ENCODE results near the gene KRT35. TPM values are rescaled to one million over a fixed set of nuclear protein-coding genes. Genes with fewer than 3 reads are reported as not detected.
A peak's percentile ranks its signal among the peaks of the same experiment; 100 is the strongest.

Gene KRT35
- total and polyA plus RNA-seq, 10 donors: 0.19 TPM; not detected in 8

DNA sequence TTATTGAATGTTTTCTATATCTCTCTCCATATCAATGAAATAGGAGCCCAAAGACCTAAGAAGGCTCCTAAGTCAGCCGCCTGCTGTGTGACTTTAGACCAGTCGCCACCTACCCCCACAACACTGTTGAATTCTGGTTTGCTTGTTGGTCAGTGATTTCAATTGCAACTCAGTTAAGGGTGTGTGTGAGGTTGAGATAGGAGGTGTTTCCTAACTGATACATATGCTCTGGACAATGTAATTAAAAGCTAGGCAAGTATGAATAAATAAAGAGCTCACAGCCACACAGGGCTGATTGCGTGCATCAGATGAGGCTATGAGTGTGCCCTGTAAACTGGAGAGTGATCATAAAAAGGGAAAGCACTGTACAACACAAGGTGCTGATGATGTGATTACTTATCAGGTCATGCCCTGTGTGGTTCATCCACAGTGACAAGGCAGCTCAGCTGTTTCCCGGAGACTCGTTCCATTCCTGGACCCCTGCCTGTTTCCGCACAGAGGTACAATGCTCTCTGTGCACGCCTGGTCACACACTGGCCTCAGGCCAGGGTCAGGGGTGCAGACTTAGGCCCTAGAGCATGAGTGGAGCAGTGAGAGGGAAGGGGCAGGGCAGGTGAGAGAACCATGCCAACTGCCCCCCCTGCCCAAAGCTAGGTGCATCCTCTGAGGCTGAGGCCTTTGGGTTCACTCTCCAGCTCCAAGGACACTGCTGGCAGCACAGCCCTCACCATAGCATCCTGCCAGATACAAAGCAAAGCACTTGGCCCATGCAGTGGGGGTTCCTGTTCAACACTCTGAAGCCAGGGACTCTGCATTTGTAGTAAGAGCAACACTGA lies 3.3 kb upstream of the KRT35 start:
- Histone ChIP-seq H3K36me3 (no peaks in the 10 kb centered on the region), H3K4me3 (no peak overlapping the region), H3K9me3 (no peaks in the 10 kb centered on the region), H3K4me1 (peaks cover 0 to 20% (median 5%) of the 10 kb centered on the region in 6 donors), H3K27ac (no peak overlapping the region), H3K27me3 (replicated peaks in 1 of 7) (peaks cover 0 to 19% (median 0%) of the 10 kb centered on the region in 7 donors)
- intact Hi-C loops (cut with DNase I; ENCODE audit: low total_unique reads): no loop called here
- no peak for DNase-seq
- 77 to 90% (median 80%) methylated on average over 6 to 7 of the region's 7 CpGs for WGBS, 5 donors
- TF ChIP-seq POLR2A (IDR thresholded peaks at IDR 0.05) (no peak), POLR2AphosphoS5 (IDR thresholded peaks at IDR 0.05) (peak in 1 of 3 donors; percentile 37)

DNA sequence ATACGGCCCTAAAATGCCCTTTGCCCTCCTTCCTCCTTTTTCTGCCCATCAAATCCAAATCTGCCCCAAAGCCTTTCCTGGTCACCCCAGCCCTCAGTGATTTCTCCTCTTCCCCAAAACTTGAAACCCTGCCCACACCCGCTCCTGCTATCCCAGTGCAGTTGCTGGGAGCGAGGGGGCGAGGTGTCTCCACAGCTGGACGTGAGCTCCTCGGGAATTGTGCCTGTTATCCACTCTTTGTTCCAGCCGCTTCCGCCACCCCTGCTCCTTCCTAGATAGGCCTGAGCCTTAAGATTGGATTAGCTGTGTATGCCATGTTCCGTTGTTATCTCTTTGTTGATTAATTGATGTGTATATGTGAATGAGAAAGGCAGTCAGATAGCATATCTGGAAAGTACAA lies 2.6 kb upstream of the KRT35 start:
- no peak overlapping the region for H3K27ac ChIP-seq
- no peaks in the 10 kb centered on the region for H3K9me3 ChIP-seq
- peaks cover 0 to 19% (median 0%) of the 10 kb centered on the region in 7 donors for H3K27me3 ChIP-seq (replicated peaks in 1 of 7)
- no peak for DNase-seq
- TF ChIP-seq, protein P1, sequence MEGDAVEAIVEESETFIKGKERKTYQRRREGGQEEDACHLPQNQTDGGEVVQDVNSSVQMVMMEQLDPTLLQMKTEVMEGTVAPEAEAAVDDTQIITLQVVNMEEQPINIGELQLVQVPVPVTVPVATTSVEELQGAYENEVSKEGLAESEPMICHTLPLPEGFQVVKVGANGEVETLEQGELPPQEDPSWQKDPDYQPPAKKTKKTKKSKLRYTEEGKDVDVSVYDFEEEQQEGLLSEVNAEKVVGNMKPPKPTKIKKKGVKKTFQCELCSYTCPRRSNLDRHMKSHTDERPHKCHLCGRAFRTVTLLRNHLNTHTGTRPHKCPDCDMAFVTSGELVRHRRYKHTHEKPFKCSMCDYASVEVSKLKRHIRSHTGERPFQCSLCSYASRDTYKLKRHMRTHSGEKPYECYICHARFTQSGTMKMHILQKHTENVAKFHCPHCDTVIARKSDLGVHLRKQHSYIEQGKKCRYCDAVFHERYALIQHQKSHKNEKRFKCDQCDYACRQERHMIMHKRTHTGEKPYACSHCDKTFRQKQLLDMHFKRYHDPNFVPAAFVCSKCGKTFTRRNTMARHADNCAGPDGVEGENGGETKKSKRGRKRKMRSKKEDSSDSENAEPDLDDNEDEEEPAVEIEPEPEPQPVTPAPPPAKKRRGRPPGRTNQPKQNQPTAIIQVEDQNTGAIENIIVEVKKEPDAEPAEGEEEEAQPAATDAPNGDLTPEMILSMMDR (IDR thresholded peaks at IDR 0.05 in 8 of 11, conservative IDR thresholded peaks at IDR 0.05 in 3 of 11): no peak
- TF ChIP-seq POLR2A (IDR thresholded peaks at IDR 0.05): no peak
- TF ChIP-seq POLR2AphosphoS5 (IDR thresholded peaks at IDR 0.05): no peak
- 89 to 97% (median 92%) methylated on average over 9 of the region's 9 CpGs for WGBS, 5 donors
- H3K36me3 ChIP-seq: no peaks in the 10 kb centered on the region
- intact Hi-C loops (cut with DNase I; ENCODE audit: low total_unique reads): no loop called here
- no peak overlapping the region for H3K4me3 ChIP-seq
- H3K4me1 ChIP-seq: peaks cover 0 to 20% (median 5%) of the 10 kb centered on the region in 6 donors

DNA sequence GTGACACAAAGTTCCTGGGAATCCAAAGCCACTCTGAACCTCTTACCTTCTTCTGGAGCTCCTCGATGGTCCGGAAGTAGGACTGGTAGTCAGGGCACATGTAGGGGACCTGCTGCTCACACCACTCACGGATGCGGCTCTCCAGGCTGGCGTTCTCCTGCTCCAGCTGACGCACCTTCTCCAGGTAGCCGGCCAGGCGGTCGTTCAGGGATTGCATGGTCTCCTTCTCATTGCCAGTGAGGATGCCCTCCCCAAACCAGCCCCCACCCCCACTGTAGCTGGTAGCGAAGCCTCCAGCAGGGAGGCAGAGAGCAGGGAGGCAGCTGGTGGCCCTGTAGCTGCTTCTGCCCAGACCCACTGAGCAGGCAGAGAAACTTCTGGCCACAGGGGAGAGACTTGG lies 370 bp downstream of the KRT35 start:
- Histone ChIP-seq H3K4me1 (peaks cover 0 to 20% (median 6%) of the 10 kb centered on the region in 6 donors), H3K27me3 (replicated peaks in 1 of 7) (no peaks in the 10 kb centered on the region), H3K4me3 (no peak overlapping the region), H3K27ac (no peak overlapping the region), H3K36me3 (no peaks in the 10 kb centered on the region), H3K9me3 (no peaks in the 10 kb centered on the region)
- intact Hi-C loops (cut with DNase I; ENCODE audit: low total_unique reads): no loop called here
- WGBS, 5 donors: 93 to 98% (median 96%) methylated on average over 8 to 10 of the region's 10 CpGs
- DNase-seq: no peak
- TF ChIP-seq POLR2AphosphoS5 (IDR thresholded peaks at IDR 0.05) (no peak), POLR2A (IDR thresholded peaks at IDR 0.05) (no peak)
- TF ChIP-seq, protein P1 (IDR thresholded peaks at IDR 0.05 in 8 of 11, conservative IDR thresholded peaks at IDR 0.05 in 3 of 11): no peak

DNA sequence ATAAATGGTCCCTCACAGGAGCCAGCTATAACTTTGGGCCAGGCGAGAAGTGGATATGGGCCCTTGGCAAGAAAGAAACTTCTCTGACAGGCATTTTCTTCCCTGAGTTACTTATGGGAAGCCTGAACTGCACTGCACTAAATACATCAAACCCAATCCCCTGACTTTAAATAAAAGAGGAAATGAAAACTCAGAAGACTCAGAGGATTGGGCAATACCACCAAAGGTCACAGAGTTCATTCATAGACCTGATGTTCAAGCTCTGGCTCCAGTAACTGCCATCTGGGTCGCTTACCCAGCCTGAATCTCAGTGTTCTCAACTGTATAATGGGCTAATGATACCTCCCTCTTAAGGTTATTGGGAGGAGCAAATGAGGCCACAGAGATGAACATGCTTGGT lies 815 bp downstream of the KRT35 start:
- peak overlapping the region in 1 of 8 donors; percentile 46 for H3K27ac ChIP-seq
- H3K36me3 ChIP-seq: no peaks in the 10 kb centered on the region
- H3K4me1 ChIP-seq: peaks cover 0 to 20% (median 6%) of the 10 kb centered on the region in 6 donors
- WGBS, 5 donors: 42 to 71% (median 59%) methylated on average over 2 of the region's 2 CpGs
- intact Hi-C loops (cut with DNase I; ENCODE audit: low total_unique reads): no loop called here
- no peaks in the 10 kb centered on the region for H3K27me3 ChIP-seq (replicated peaks in 1 of 7)
- H3K4me3 ChIP-seq: no peak overlapping the region
- no peaks in the 10 kb centered on the region for H3K9me3 ChIP-seq
- no peak for DNase-seq
- TF ChIP-seq POLR2AphosphoS5 (IDR thresholded peaks at IDR 0.05): no peak
- TF ChIP-seq POLR2A (IDR thresholded peaks at IDR 0.05): no peak
- TF ChIP-seq, protein P1 (IDR thresholded peaks at IDR 0.05 in 8 of 11, conservative IDR thresholded peaks at IDR 0.05 in 3 of 11): no peak

Data from spleen (tissue), 11 donors.